Natural killer cell (primary cell): ENCODE measurements around the gene TCL1A. TPM values are rescaled to one million over a fixed set of nuclear protein-coding genes. Genes with fewer than 3 reads are reported as not detected.

Experiments
- ATAC-seq, 3 donors: fragments of 150-1000 bp in 2 of 3; fragments of 200-7000 bp in 1 of 3; cut with Tn5 transposase; 1 replicate in 1 of 3; 2 replicates in 2 of 3; pipeline ENCODE4 v1.10.0; 2021; ENCODE audit warnings: mild to moderate bottlenecking in 2 of 3, moderate library complexity in 2 of 3
- DNase-seq, 2 donors: peaks; one replicate each; pipeline versions ENCODE4 v3.0.0 to v3.0.0-alpha.2; 2013 to 2021; ENCODE audit warnings: mixed read lengths in 1 of 2
- H3K27ac ChIP-seq: one replicate; pipeline ENCODE4 v1.5.1; 2013; ENCODE audit warnings: mild to moderate bottlenecking, low read length
- H3K27me3 ChIP-seq: one replicate; pipeline ENCODE4 v1.6.1; 2013; ENCODE audit warnings: low read length; ENCODE audit not compliant: control insufficient read depth, insufficient read depth
- H3K36me3 ChIP-seq: one replicate; pipeline ENCODE4 v1.6.1; 2013; ENCODE audit warnings: low read length; ENCODE audit not compliant: control insufficient read depth, insufficient read depth
- H3K4me1 ChIP-seq: one replicate; pipeline ENCODE4 v1.6.1; 2013; ENCODE audit warnings: low read length; ENCODE audit not compliant: control insufficient read depth, insufficient read depth
- H3K4me3 ChIP-seq: one replicate; pipeline ENCODE4 v1.5.1; 2013; ENCODE audit warnings: low read length
- H3K9me3 ChIP-seq: one replicate; pipeline ENCODE4 v1.6.1; 2013; ENCODE audit warnings: low read length; ENCODE audit not compliant: control insufficient read depth, insufficient read depth
- H3K27ac Mint-ChIP-seq, 2 donors: one replicate each; pipeline ENCODE4 v1.8.0; 2022; ENCODE audit warnings: mild to moderate bottlenecking in 2 of 2, mixed read lengths in 2 of 2, moderate library complexity in 1 of 2
- H3K27me3 Mint-ChIP-seq, 2 donors: one replicate each; pipeline ENCODE4 v1.8.0; 2022; ENCODE audit warnings: low read depth in 2 of 2, mixed read lengths in 2 of 2
- H3K36me3 Mint-ChIP-seq: one replicate; pipeline ENCODE4 v1.8.0; 2022; ENCODE audit warnings: mixed read lengths
- H3K4me1 Mint-ChIP-seq, 2 donors: one replicate each; pipeline ENCODE4 v1.8.0; 2022; ENCODE audit warnings: mixed read lengths in 2 of 2
- H3K4me3 Mint-ChIP-seq: one replicate; pipeline ENCODE4 v1.8.0; 2022; ENCODE audit warnings: mild to moderate bottlenecking, moderate library complexity, mixed read lengths
- H3K9me3 Mint-ChIP-seq, 2 donors: one replicate each; pipeline ENCODE4 v1.8.0; 2022; ENCODE audit warnings: mixed read lengths in 2 of 2
- WGBS: methylation state at CpG from one replicate; pipeline ENCODE4 v1.1.7; 2013; ENCODE audit warnings: missing lambda C conversion rate; ENCODE audit not compliant: insufficient coverage; 5-methylcytosine and 5-hydroxymethylcytosine counted together
- intact Hi-C: fragments of 100-400 bp; cut with micrococcal nuclease; formaldehyde crosslinking; loops from one replicate; pipeline ENCODE4 v1.14.2; 2022
- total RNA-seq, 4 donors: library from RNA; stranded (reverse); fragments of 120-200 nt in 1 of 4; gene quantifications; one replicate each; pipeline versions ENCODE4 v1.2.3 to v1.2.4, GENCODE V29; 2013 to 2022
- TF ChIP-seq, protein P1 (sequence below): fragments of 200-600 bp; IDR thresholded peaks from one replicate; pipeline ENCODE4 v1.8.0; 2022; ENCODE audit warnings: antibody characterized with exemption

The TCL1A gene
- total RNA-seq, 3 donors from 2014 or later (not counting 1 experiment from before 2014, with no cell fraction given), result 1.6 to 1.7 TPM; not detected in 1

DNA sequence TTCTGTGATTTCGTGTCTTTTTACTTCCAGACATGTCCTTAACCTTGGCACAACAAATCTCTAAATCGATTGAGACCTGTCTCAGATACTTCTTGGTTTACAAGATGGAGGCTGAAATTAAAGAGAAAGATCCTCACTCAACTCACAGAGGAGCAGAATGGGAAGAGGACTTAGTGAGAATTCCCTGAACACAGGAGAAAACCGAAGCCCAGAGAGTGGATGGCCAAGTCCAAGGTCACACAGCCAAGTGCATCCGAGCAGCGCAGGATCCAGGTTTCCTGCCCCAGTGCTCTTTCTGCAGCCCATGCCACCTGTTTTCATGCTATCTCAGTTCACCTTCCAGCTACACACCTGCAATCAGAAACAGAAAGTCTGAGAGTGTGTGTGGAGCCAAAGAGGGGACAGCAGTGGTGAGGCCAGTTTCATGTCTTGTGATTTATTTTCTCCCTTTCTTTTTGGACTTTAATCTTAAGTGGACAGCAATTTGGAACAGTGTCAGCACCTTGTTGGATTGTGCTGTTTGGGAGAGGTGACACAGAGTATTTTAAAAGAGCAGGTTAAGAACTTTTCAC, 50.6 kb downstream of the TCL1A start:
- intact Hi-C loops, result no loop called here
- DNase-seq, result no peak
- Mint-ChIP-seq H3K27me3 (peaks cover 6 to 23% of the 10 kb centered on the region in 2 donors), H3K27ac (no peak overlapping the region), H3K36me3 (no peaks in the 10 kb centered on the region), H3K9me3 (no peaks in the 10 kb centered on the region), H3K4me1 (peaks cover 0 to 5% of the 10 kb centered on the region in 2 donors), H3K4me3 (no peak overlapping the region)
- ATAC-seq, result no peak
- Histone ChIP-seq H3K36me3 (no peaks in the 10 kb centered on the region), H3K4me1 (no peaks in the 10 kb centered on the region), H3K27ac (no peak overlapping the region), H3K27me3 (no peaks in the 10 kb centered on the region), H3K9me3 (no peaks in the 10 kb centered on the region), H3K4me3 (no peak overlapping the region)
- TF ChIP-seq, protein P1, sequence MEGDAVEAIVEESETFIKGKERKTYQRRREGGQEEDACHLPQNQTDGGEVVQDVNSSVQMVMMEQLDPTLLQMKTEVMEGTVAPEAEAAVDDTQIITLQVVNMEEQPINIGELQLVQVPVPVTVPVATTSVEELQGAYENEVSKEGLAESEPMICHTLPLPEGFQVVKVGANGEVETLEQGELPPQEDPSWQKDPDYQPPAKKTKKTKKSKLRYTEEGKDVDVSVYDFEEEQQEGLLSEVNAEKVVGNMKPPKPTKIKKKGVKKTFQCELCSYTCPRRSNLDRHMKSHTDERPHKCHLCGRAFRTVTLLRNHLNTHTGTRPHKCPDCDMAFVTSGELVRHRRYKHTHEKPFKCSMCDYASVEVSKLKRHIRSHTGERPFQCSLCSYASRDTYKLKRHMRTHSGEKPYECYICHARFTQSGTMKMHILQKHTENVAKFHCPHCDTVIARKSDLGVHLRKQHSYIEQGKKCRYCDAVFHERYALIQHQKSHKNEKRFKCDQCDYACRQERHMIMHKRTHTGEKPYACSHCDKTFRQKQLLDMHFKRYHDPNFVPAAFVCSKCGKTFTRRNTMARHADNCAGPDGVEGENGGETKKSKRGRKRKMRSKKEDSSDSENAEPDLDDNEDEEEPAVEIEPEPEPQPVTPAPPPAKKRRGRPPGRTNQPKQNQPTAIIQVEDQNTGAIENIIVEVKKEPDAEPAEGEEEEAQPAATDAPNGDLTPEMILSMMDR, result no peak
- 86% methylated on average over 5 of the region's 5 CpGs for WGBS

DNA sequence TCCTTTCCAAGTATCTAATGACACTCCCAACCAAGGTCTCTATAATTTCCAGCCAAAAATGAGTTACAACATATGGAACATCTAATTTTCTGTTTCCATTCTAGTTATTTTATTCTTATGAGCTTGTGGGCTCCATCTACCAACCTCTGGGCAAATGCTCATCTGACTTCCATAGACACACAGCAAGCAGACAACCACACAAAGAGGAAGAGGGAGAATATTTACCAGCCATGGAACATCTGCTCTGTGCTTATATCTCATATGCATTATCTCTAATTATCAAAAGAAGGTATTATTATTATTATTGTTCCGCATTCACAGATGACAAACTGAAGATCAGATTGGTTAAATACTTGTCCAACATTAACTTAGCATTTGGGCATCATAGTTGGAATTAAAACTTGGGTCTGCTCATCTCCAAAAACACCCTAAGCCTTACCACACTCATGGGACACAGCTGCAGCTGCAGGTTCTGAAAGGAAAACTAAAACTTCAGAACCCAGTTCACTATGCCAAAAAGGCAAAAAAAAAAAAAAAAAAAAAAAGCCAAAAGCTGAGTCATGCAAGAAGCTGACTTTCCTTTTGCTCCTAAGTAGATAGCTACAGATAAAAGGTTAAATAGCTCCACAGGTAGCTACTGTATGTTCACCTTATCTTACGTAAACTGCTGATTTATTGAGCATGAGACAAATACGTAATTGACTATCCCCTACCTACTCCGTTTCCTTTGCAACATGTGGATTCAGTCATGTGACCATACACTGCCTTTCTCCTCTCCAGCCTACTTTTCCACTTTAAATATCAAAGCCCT, 51.3 kb downstream of the TCL1A start:
- H3K4me3 ChIP-seq, result no peak overlapping the region
- WGBS, result 27% methylated on average over 3 of the region's 4 CpGs
- no peaks in the 10 kb centered on the region for H3K36me3 Mint-ChIP-seq
- H3K27ac Mint-ChIP-seq, result no peak overlapping the region
- TF ChIP-seq, protein P1, result no peak
- H3K36me3 ChIP-seq, result no peaks in the 10 kb centered on the region
- no peak overlapping the region for H3K27ac ChIP-seq
- H3K4me1 Mint-ChIP-seq, result peaks cover 0 to 5% of the 10 kb centered on the region in 2 donors
- no peaks in the 10 kb centered on the region for H3K9me3 ChIP-seq
- no peaks in the 10 kb centered on the region for H3K9me3 Mint-ChIP-seq
- H3K4me3 Mint-ChIP-seq, result no peak overlapping the region
- no peaks in the 10 kb centered on the region for H3K27me3 ChIP-seq
- H3K27me3 Mint-ChIP-seq, result peaks cover 6 to 28% of the 10 kb centered on the region in 2 donors
- DNase-seq, result no peak
- intact Hi-C loops, result no loop called here
- no peaks in the 10 kb centered on the region for H3K4me1 ChIP-seq
- ATAC-seq, result no peak

DNA sequence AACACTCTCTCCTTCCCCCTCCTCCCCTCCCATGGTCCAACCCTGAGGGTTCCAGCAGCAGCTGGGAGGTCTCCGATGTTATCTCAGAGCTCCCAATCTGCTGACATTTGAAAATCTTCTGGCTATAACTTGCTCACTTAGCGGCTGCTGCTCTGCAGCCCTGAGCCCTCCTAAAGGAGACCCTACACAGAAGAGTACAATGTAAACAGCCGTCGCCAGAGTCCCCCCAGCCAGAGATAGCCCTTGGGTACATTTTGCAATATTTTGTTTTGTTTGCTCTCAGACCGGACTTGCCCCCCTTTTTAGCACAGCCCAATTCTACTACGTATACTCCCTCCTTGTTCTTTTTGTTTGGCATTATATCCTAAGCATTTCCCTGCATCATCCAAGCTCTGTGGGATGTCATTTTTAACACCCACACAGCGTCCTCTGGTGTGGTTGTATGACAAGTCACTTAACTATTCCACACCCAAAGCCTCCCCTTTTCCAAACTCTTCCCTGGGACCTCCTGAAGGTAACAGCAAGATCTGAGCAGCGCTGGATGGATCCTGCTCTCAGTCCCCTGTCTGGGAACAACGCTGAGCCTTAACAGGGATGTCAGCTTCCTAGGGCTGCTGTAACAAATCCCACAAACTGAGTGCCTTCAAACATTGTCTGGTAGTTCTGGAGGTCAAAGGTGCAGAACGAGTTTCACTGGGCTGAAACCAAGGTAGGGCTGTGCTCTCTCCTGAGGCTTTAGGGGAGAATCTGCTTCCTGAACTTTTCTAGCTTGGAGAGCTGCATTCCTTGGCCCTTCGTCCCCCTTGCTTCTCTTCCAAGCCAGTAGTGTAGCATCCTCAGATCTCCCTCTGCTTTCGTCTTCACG, 53.0 kb downstream of the TCL1A start:
- DNase-seq, result no peak
- intact Hi-C loops, result no loop called here
- no peak overlapping the region for H3K4me3 Mint-ChIP-seq
- Histone ChIP-seq H3K36me3 (no peaks in the 10 kb centered on the region), H3K4me1 (no peaks in the 10 kb centered on the region), H3K9me3 (no peaks in the 10 kb centered on the region), H3K27me3 (no peaks in the 10 kb centered on the region), H3K4me3 (no peak overlapping the region), H3K27ac (no peak overlapping the region)
- WGBS, result 79% methylated on average over 13 of the region's 13 CpGs
- H3K27me3 Mint-ChIP-seq, result peaks cover 6 to 41% of the 10 kb centered on the region in 2 donors
- TF ChIP-seq, protein P1, result no peak
- H3K36me3 Mint-ChIP-seq, result no peaks in the 10 kb centered on the region
- no peak overlapping the region for H3K27ac Mint-ChIP-seq
- ATAC-seq, result no peak
- H3K4me1 Mint-ChIP-seq, result peaks cover 0 to 5% of the 10 kb centered on the region in 2 donors
- no peaks in the 10 kb centered on the region for H3K9me3 Mint-ChIP-seq
